Stimulated activated CD8-positive, alpha-beta memory T cell treated with anti-CD3 and anti-CD28 coated beads, Interleukin-12 subunit alpha, Interleukin-12 subunit beta, amount 100 ng/mL, for 1 hour (primary cell): ENCODE results near the gene HOXB7.

Experiments used
- DNase-seq: peaks from one replicate; pipeline ENCODE4 v3.0.0-alpha.2; 2020; ENCODE audit warnings: low read depth

The HOXB7 gene

DNA sequence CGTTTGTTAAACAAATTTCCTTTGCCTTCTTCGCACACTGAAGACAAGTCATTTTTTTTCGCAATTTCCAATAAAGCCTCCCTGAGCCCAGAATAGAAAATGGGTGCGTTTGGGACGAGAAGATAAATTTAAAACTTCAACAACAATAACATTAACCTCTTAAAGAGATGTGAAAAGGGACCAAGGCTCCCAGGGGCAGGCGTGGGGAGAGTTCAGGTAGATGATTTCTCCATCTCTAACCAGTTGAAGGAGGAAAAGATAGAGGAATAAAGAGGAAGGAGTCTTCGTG, 31.4 kb downstream of the HOXB7 start:
- no peak for DNase-seq

DNA sequence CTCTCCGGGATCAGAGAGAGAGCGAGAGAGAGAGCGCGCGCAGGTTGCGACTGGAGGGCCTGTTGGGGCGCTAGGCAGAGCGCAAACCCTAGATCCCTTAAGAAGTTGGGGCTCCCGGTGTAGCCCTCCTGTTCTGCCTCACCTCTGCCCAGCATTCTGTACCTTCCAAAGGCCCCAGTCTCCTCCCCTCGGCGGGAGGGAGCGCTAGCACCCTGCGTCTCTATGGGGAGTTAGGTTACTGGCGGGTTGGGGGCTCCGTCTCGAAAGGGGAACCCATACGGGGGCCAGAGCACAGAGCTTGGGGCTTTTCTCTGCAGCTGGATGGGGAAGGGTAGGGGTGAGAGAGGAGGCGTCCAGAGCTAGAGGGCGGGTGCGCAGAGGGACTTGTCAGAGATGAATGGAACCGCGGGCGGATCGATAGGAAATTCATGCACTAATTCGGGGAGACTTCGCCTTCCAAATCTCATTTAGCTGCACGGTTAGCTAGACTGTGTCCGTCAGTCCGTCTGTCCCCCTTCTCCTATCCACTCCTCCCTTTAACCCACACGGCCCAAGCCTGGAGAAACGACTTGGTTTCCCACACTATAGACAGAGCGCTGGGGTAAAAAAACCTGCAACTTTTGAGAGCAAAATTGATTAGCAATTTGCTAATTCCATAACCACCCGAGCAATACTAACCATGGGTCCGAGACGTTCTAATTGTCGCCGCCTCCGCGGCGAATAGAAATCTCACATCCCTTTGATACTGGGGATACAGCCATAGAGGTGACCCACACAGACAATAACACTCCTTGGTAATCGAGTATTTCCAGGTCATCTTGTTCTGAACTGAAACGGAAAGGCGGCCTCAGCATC, 32.0 kb downstream of the HOXB7 start:
- no peak for DNase-seq

DNA sequence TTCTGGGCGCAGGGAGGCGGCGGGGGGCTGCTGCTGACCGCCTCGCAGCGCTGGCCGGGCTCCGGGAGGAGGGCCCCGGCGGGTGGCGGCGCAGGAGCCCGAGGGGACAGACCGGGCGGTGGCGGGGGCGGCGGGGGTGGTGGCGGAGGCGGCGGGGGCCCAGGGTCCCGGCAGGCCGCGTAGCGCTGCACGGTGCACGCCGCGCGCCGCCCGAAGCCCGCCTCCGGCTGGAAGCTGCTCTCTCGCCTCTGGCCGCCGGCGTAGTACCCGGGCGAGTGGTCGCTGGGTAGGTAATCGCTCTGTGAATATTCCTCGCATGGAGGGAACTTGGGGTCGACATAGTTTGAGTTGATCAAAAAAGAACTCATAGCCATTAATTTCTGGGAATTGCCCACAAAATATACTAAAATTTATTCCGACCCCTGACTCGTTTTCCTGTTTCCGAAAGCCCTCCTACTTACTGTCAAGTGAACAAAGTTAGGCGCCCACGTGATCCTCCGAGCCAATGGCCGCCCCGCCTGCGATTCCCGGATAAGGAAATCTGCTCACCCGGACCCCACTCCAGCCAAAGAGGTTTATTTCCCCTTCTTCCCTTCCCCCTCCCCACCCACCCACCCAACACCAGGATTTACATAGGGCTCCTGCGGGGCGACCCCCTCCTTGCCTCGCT, 32.7 kb downstream of the HOXB7 start, which contains the start of gene HOXB4:
HOXB4 (minus strand) TSS at position 405 of the 670 bp plus-strand sequence; CDS start at position 374, 31 bp downstream.
- DNase-seq: peak; percentile 45

DNA sequence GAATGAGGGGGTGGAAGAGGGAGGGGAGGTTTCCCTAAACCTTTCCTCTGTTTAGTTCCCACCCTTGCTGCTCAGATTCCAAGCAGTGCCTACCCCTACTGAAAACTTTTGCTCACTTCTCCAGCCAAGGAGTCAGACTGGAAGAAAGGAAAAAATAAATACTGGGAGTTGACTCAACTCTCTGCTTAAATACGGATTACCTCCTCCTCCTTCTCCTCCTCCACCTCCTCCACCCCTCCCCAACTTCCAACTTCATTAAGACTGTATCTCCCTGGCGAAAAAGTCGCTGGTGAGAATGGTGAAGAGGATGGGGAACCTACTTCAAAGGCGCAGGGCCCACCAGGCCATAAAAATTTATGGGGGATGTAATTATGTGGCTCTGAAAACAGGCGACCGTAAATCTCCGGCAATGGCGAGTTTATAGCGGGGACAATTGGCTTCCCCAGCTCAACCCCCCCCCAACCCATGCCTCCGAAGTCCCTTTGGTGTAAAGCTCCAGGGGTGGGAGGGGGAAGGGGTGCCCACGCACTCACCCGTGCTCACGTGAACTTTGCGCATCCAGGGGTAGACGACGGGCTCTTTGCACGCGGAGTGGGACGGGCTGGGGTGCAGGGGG, 33.4 kb downstream of the HOXB7 start:
- DNase-seq: no peak

DNA sequence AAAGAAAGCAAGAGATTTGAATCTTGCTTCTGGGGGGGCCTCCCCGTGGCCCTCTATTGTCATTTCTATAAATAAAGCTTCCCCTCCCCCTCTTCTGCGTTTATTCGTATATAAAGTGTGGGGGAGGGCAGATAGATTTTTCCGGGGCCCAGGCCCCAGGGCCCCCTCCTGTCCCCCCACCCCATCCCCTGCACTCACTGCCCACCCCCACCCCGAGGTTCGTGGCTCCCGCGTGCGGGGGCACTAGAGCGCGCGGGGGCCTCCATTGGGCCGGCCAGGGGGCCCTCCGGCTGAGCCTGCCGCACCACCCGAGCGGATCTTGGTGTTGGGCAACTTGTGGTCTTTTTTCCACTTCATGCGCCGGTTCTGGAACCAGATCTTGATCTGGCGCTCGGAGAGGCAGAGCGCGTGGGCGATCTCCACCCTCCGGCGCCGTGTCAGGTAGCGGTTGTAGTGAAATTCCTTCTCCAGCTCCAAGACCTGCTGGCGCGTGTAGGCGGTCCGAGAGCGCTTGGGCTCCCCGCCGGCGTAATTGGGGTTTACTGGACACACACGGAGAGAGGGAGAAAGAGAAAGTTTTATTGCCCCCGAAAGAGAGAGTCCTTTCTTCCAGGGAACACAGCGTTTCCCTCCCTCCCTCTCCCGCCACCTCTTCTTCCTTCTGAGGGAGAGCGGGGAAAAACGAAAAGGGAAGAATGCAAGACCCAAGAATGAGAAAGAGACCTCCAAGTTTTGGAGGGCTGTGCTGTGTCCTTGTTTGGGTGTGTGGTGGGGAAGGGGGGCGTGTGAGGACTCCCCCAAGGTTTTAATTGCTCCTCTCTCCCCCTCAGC, 34.1 kb downstream of the HOXB7 start:
- no peak for DNase-seq

DNA sequence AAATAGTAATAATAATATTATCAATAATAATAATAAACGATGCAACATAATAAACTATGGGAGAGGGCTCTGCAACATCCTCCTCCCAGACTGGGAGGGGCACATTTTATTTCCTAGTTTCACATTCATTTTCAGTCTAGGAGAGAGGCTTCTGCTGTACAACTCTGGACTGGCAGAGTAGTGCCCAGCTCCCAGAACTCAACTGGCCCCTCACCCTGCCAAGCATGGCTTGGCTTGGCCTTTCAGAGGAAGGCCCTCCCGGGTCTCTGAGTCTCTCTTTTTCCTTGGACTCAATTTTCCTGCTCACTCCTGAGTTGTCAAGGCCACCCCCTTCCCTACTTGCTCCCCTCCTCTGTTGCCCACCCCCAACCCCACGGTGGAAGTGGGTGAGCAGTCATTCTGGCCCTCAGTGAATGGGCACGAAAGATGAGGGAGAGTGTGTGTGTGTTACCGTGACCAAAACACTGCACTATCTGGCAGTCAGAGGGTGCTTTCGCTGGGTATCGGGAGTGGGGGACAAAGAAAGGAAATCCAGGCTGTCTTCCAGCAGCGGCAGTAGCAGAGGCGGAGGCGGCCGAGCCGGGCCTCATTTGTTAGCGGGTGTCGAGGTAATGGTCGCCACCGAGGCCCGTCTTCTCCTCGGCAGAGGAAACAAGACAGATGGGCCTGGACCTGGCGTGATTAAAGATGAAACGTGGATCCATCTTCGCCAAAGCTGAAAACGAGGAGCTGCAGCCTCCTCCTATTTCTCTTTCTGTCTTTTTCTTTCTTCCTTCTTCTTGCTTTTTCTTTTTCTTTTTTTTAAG, 34.9 kb downstream of the HOXB7 start:
- DNase-seq: no peak

DNA sequence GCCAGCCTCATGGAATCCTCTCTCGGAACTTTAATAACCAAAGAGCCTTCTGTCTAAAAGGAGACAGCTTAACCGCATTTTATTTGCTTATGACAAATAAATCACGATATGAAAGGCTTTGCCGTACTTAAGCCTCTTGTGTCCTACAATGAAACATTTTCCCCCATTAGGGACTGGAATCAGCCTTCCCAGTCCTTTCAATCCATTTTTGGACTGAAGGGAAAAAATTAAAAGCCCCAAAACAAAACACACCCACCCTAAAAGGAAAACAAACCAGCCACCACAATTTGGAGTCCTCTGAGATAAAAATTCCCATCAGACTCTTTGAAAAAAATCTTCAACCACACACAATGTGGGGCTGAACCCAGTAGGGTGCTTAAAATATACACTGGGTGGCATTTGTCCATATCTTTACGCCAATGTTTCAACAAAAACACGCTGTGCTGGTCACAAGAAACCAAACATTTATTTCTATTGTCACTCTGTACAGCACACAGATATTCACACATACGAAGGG, 35.7 kb downstream of the HOXB7 start:
- no peak for DNase-seq

DNA sequence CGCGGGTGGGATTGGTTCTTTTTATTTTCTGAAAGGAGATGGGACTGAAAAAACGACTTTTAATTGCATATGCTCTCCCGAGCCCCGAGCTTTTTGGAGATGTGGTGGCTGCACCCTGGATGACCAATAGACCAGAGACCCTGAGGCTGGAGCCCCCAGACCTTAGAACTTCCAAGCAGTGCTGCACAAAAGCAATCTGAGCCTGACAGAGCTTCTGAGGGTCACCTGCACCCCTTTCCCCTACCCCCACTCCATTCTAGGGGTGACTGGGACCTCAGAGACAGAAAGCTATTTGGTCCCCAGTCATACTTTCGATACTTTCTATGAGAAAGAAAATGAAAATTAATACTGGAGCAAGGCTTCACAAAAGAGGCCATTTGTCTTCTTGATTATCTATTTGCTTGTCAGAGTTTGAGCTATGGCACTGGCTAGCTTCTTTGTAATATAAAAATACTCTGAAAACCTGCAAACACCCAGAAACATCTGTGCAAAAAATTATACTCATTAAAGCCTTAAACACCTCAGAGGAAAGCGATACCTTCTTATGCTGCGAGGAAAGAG, 36.2 kb downstream of the HOXB7 start:
- no peak for DNase-seq

DNA sequence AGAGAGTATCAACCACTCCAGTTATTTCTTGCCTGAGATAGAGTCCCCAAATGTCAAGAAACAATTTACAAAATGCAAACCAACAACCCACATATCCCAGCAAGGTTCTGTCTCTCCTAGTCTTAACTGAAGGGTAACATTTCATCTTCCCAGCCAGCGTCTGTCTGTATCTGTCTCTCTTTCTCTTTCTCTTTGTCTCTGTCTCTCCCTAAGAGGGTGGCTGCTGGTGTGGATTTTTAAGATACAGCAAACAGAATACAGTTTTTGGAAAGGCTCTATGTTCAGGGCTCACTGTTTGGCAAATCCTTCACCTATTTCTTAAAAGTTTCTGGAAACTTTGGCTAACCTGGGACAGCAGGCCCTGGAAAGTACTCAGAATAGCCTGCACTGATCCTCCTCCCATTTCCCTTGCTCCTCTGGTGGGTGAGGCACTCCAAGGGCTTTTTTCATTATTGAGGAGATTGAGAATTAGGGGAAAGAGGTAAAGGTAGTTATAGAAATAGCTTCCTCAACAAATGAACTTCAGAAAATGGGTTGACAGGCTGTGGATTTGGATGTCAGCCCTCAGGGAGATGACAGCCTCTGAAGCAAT, 38.9 kb downstream of the HOXB7 start:
- no peak for DNase-seq

DNA sequence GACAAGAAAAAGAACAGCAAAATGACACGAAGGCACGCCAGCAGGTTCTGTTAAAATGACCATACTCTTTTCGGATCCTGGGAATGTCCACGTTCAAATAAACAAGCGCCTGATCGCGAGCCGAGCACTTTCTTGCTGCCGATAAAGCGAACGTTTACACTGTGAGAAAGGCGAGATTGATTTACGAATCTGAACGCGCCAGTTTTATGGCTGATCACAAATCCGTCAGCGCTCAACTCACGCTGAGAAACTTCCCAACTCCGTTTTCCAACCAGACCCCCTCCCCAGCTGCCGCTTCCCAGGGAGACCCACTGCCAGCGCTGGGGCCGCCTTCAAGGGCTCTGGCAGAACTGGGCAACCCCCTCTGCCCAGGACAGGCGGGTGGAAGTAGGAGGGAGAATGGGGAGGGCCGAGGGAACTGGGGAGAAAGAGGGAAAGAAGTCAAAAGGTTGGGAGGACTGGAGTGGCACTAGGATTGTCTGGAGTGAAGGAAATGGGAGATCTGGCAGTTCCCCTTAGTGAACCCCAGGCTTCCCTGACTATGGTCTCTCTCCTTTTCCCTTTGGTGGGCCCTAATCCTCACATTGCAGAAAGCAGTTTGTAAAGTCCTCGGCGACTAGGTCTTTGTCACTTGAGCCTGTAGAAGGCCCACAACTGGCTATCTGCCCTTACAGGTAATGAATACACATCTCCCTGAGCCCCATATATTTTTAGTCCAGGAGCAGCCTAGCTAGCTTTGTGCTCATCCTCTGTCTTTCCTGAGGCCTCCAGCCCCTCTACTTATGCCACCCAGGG, 39.6 kb downstream of the HOXB7 start:
- no peak for DNase-seq

DNA sequence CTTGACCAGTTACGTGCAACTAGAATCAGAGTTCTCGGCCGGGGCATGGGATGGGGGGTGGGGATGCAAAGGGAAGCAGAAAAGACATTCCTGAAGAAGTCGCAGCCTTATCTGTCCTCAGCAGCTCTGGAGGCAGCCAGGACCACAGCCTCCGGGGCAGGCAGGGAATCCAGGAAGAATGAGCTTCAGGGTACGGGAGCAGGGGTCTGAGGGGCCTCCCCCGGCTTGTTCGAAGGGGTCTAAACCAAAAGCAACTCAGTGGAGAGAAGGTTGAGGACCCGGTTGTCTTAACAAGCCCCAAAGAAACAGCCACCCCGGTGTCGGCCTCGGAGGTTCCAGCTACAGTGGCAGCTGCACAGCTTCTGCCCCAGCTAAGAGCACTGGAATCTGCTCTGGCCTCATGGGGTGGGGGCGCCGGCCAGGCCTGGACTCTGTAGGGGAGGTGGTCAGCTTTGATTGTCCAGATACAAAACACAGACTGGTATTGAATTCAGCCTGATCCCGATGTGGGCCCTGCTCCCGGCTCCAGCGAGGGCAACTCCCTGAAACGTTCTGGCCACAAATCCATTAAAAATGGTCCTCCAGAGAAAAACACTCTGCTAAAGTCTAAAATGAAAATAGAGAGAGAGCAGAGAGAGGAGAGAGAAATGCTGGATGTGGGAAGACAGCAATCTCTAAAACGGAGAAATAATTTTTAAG, 40.3 kb downstream of the HOXB7 start:
- no peak for DNase-seq

DNA sequence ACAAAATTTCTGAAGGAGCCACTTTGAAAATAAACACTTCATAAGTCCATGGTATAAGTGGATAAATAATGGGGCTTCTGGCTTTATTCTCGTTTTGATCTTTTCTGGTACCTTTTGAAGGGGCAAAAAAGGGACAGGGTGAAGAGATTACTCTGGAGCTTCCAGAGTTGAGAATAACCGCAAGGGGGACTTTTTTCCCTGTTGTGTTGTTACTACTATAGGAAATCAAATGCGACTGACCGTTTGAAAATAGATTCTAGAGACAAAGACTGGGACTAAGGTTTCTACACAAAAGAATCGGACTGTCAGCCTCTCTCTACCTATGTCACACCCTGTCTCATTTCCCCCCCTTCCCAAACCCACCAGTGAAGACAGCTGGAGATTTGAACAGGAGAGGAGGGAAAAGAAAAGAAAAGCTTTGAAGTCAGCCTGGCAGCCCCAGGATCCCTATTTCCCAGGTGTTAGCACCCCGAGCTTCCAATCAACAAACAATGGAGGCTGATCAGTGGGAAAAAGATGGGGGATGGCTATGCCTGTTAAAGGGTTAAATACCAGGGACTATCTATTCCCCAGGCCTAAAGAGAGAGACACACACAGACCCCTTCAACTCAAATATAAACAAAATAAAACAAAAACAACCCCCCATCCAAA, 41.0 kb downstream of the HOXB7 start:
- DNase-seq: no peak

DNA sequence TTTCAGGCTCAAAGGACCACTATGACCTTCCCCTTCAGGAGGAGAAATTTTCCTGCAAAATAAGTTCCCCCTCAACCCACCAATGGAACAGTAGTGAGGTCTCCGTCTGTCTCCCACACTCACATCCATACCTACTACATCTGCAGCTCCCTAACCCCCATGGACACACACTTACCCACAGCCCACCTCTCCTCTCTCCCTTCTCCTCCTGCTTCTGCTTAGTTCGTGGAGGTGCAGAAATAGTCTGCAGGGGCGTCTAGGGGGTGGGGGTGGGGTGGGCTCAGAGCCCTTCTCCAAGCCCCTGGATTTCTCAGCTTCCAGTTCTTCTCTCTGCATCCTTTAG, 41.6 kb downstream of the HOXB7 start:
- DNase-seq: no peak

DNA sequence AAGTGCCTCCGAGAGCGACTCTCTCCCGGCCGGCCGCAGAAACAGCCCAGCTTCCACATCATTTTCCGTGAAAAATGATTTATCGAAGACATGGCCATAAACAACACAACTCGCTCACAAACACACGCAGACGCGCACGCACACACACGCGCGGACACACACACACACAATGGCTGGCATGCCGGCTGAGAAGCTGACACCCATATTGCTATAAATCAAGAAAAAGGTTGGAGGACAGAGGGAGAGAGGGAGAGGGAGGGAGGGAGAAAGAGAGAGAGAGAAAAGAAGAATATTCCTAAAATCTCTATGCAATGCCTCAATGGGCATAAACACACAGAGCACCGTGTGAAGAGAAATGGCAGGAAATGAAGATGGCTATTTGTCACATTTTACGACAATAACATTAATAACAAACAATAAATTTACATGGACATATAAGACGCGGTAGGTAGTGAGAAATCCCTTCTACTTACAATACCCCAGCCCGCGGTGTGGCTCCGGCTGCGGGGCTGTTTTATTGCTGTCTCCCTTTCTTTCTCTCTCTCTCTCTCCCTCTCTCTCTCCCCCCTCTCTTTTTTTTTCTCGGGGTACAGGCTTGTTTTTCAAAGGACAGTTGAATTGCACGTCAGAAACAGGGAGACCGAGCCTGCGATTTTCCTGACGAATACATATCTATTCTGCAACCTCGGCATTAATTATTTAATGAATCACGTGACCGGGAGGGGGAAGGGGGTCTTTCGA, 42.1 kb downstream of the HOXB7 start:
- no peak for DNase-seq

DNA sequence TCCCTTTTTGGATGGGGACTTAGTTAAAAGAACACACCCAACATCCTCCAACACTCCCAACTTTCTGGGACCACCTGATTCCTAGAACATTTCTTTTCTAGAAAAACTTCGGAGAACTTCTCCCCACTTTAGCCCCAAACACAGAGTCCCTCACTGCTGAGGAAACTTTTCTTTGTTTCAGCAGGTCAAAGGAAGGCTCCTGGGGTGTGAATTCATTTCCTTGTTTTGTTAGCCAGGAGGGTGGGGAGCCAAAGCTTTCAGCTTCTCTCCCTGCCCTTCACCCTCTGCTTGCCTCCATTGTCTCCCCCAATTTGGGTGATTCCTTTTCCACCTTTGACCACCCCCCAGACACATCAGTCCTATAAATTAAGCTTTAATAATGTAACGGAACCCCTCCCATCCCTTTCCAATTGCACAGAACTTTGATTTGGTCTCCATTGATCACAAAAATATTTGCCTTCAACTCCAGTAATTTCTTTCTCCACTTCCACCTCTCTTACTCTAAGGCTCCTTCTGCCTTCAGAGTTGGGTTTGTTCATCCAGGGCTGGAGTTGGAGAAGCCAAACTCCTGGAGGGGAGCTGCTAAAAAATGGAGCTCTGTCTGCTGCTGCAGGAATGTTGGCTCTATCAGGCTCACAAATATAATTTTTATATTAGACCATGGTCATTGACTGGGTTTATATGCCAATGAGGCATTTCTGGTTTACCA, 43.0 kb downstream of the HOXB7 start:
- DNase-seq: no peak

DNA sequence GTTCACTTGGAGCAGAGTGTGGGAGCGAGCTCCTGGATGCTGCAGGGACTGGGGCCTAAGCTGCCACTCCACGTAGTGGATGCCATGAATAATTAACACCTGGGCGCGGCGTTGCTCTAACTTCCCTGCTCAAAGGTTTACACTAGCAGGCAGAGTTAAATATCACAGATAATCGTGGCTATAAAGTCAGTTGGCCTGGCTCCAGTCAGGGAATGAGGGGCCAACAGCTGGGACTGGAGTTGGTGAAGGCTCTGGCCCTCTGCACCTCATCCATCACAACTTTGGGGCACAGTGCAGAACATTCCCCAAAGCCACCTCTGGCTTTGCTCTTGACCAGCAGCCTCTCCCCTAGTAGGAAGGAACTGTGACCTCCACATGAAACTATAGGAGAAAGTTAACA, 43.6 kb downstream of the HOXB7 start:
- DNase-seq: no peak

DNA sequence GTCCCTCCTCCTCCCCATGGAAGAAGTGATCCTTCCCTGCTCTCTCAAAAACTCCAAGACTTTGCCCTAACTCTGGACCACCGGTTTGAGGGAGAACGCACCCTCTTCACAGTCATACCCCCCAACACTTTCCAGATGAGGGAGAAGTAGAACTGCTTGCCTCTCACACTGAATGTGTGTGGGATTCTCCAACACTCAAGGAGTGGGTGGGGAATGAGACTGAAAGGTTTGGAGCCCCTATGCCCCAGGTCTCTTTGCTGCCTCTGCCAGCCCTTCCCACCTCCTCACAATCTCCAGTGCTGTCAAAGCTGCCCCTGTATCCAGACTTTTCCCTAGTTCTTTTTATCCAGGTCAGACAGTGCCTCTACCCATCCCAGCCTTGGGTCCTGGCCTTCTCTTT, 44.1 kb downstream of the HOXB7 start:
- DNase-seq: no peak
